HCT116 (cell line): Measurements from ENCODE around the gene TTC12. TPM values are rescaled to one million over a fixed set of nuclear protein-coding genes. Genes with fewer than 3 reads are reported as not detected.

ENCODE experiments used
- ATAC-seq: fragments of 200-7000 bp; cut with Tn5 transposase; 2 replicates; pipeline ENCODE4 v1.9.1; 2020; ENCODE audit warnings: mild to moderate bottlenecking, moderate library complexity
- BruUV-seq: library from RNA; stranded (reverse); fragments of 400-500 nt; replicated peaks from 2 replicates; lab custom pipeline; 2021; lab: Mats Ljungman, UMichigan
- CTCF ChIA-PET: fragments of 300-600 bp; sonication (Branson Sonifier 250); formaldehyde crosslinking; loops from one replicate; lab custom pipeline; 2021; ENCODE audit warnings: antibody characterized with exemption; lab: Charles Lee
- POLR2A ChIA-PET: fragments of 300-600, 350-600 bp; sonication (Branson Sonifier 250); formaldehyde crosslinking; loops from one replicate; lab custom pipeline; 2021; ENCODE audit warnings: antibody characterized with exemption; lab: Charles Lee
- RAD21 ChIA-PET, 2 experiments: fragments of 300-600 bp; sonication (Branson Sonifier 250); formaldehyde crosslinking; loops; one replicate each; lab custom pipeline; 2023; ENCODE audit warnings: low total read pairs in 2 of 2; ENCODE audit not compliant: uncharacterized antibody in 2 of 2, unreplicated experiment in 2 of 2, low non-redundant PET in 1 of 2; lab: Charles Lee
- DNase-seq: peaks from one replicate; pipeline ENCODE4 v3.0.0-alpha.2; 2010; ENCODE audit warnings: low read depth, low spot score
- H2AFZ ChIP-seq: fragments of 200-600 bp; shearing (Covaris generic), sonication (generic); 2 replicates; pipeline ENCODE4 v1.6.1; 2017; ENCODE audit warnings: low read depth, mixed run types, mixed read lengths, antibody characterized with exemption, low read length; ENCODE audit not compliant: poor library complexity, severe bottlenecking
- H3K27ac ChIP-seq: 2 replicates; pipeline ENCODE4 v1.5.1; 2012; ENCODE audit warnings: low read depth, low read length
- H3K27me3 ChIP-seq: fragments of 200-600 bp; sonication (generic); 2 replicates; pipeline ENCODE4 v1.6.1; 2016; ENCODE audit warnings: mixed run types, low read length, mixed read lengths; ENCODE audit not compliant: insufficient read depth
- H3K36me3 ChIP-seq, 2 experiments: fragments of 200-500 bp in 1 of 2; fragments of 200-600 bp in 1 of 2; sonication (Bioruptor generic) in 1 of 2; sonication (generic) in 1 of 2; 2 replicates each; pipeline versions ENCODE4 v1.5.1 to v1.6.1; 2014 to 2016; ENCODE audit warnings: low read length in 2 of 2, inconsistent platforms in 1 of 2, mixed read lengths in 1 of 2, mixed run types in 1 of 2; ENCODE audit not compliant: insufficient read depth in 2 of 2, control insufficient read depth in 1 of 2
- H3K4me1 ChIP-seq, 2 experiments: fragments of 200-600 bp in 1 of 2; sonication (generic) in 1 of 2; 2 replicates each; pipeline versions ENCODE4 v1.5.1 to v1.6.1; 2012 to 2017; ENCODE audit warnings: low read length in 2 of 2, inconsistent platforms in 1 of 2, mild to moderate bottlenecking in 1 of 2, mixed read lengths in 1 of 2, mixed run types in 1 of 2, moderate library complexity in 1 of 2; ENCODE audit not compliant: insufficient read depth in 2 of 2, control insufficient read depth in 1 of 2
- H3K4me2 ChIP-seq: fragments of 200-600 bp; sonication (generic); 2 replicates; pipeline ENCODE4 v1.6.1; 2017; ENCODE audit warnings: mixed run types, low read length, mixed read lengths
- H3K4me3 ChIP-seq, 2 experiments: fragments of 200-600 bp in 1 of 2; sonication (generic) in 1 of 2; replicated peaks in 1 of 2; 2 replicates each; pipeline ENCODE4 v1.5.1; 2011 to 2016; ENCODE audit warnings: low read length in 2 of 2, control low read depth in 1 of 2, low read depth in 1 of 2, mild to moderate bottlenecking in 1 of 2, mixed read lengths in 1 of 2, mixed run types in 1 of 2
- H3K79me2 ChIP-seq: fragments of 200-600 bp; sonication (generic); 2 replicates; pipeline ENCODE4 v1.6.1; 2017; ENCODE audit warnings: mild to moderate bottlenecking, mixed run types, low read length, moderate library complexity, mixed read lengths; ENCODE audit not compliant: insufficient read depth
- H3K9ac ChIP-seq: fragments of 200-600 bp; sonication (generic); 2 replicates; pipeline ENCODE4 v1.6.1; 2016; ENCODE audit warnings: low read length, mixed read lengths
- H3K9me2 ChIP-seq: fragments of 200-600 bp; sonication (generic), shearing (Covaris generic); 2 replicates; pipeline ENCODE4 v1.6.1; 2017; ENCODE audit warnings: mixed run types, mild to moderate bottlenecking, moderate library complexity; ENCODE audit not compliant: insufficient read depth
- H3K9me3 ChIP-seq, 2 experiments: fragments of 200-500 bp in 1 of 2; fragments of 200-600 bp in 1 of 2; sonication (Bioruptor generic) in 1 of 2; sonication (generic) in 1 of 2; 2 replicates each; pipeline ENCODE4 v1.6.1; 2014 to 2017; ENCODE audit warnings: low read length in 2 of 2, mixed read lengths in 2 of 2, inconsistent platforms in 1 of 2, low read depth in 1 of 2, mild to moderate bottlenecking in 1 of 2, mixed run types in 1 of 2, moderate library complexity in 1 of 2; ENCODE audit not compliant: control insufficient read depth in 1 of 2, insufficient read depth in 1 of 2
- H4K20me1 ChIP-seq: fragments of 200-600 bp; sonication (generic), shearing (Covaris generic); 2 replicates; pipeline ENCODE4 v1.6.1; 2017; ENCODE audit warnings: mixed run types, mild to moderate bottlenecking, moderate library complexity; ENCODE audit not compliant: insufficient read depth
- CBX3 ChIP-seq: IDR thresholded peaks from 2 replicates; pipeline ENCODE4 v1.6.1; 2012; ENCODE audit warnings: low read depth
- CTCF ChIP-seq, 3 experiments: fragments of 200-600 bp in 1 of 3; sonication (generic) in 1 of 3; IDR thresholded peaks in 2 of 3; conservative IDR thresholded peaks in 1 of 3; 2 replicates each; pipeline ENCODE4 v1.5.1; 2012 to 2017; ENCODE audit warnings: low read depth in 2 of 3, low read length in 2 of 3, antibody characterized with exemption in 1 of 3, borderline replicate concordance in 1 of 3, control low read depth in 1 of 3, mild to moderate bottlenecking in 1 of 3, mixed read lengths in 1 of 3, mixed run types in 1 of 3, moderate library complexity in 1 of 3; ENCODE audit not compliant: insufficient read depth in 1 of 3
- JUND ChIP-seq: IDR thresholded peaks from 2 replicates; pipeline ENCODE4 v1.6.1; 2012
- REST ChIP-seq: IDR thresholded peaks from 2 replicates; pipeline ENCODE4 v1.6.1; 2012; ENCODE audit warnings: low read depth
- SIN3A ChIP-seq: IDR thresholded peaks from 2 replicates; pipeline ENCODE4 v1.6.1; 2012; ENCODE audit warnings: low read depth
- SRF ChIP-seq: IDR thresholded peaks from 2 replicates; pipeline ENCODE4 v1.6.1; 2012; ENCODE audit warnings: low read depth
- TCF7L2 ChIP-seq: IDR thresholded peaks from 2 replicates; pipeline ENCODE4 v1.7.0; 2011; ENCODE audit warnings: borderline replicate concordance, inconsistent platforms; ENCODE audit not compliant: insufficient read depth, insufficient read length; ENCODE audit errors: extremely low read depth
- intact Hi-C: fragments of 100-400 bp; cut with micrococcal nuclease; formaldehyde crosslinking; loops from 2 replicates; pipeline ENCODE4 v1.10.0; 2022
- total RNA-seq: library from RNA; stranded (reverse); gene quantifications from one replicate; pipeline ENCODE4 v1.2.1, GENCODE V29; 2021; ENCODE audit not compliant: unreplicated experiment

Gene TTC12
- total RNA-seq, 1 experiment from 2014 or later: 12.6 TPM

GRCh38 chr11:113351480-113351879, 37.1 kb downstream of the TTC12 start:
- H3K27me3 ChIP-seq: no peaks in the 10 kb centered on the region
- no peak overlapping the region for H3K4me2 ChIP-seq
- BruUV-seq: no TSS peak
- ChIA-PET RAD21 (no interaction called here), CTCF (no interaction called here), POLR2A (no interaction called here)
- no peak overlapping the region for H3K9ac ChIP-seq
- H3K27ac ChIP-seq: no peak overlapping the region
- no peaks in the 10 kb centered on the region for H3K36me3 ChIP-seq
- intact Hi-C loops: no loop called here
- DNase-seq (no peak), ATAC-seq (no peak)
- H2AFZ ChIP-seq: no peak overlapping the region
- H4K20me1 ChIP-seq: no peaks in the 10 kb centered on the region
- H3K9me2 ChIP-seq: no peaks in the 10 kb centered on the region
- TF ChIP-seq REST (no peak), JUND (no peak), SRF (no peak), CTCF (IDR thresholded peaks at IDR 0.05 in 2 of 3, conservative IDR thresholded peaks at IDR 0.05 in 1 of 3; ENCODE audit: borderline replicate concordance in 1 of 3, insufficient read depth in 1 of 3, low read depth in 2 of 3, low read length in 2 of 3) (no peak), SIN3A (no peak), CBX3 (no peak), TCF7L2 (no peak)
- no peaks in the 10 kb centered on the region for H3K4me1 ChIP-seq
- H3K79me2 ChIP-seq: no peaks in the 10 kb centered on the region
- no peak overlapping the region for H3K4me3 ChIP-seq
- H3K9me3 ChIP-seq: no peaks in the 10 kb centered on the region
